Inferior parietal cortex (tissue), 1 donor: Measurements from ENCODE around the gene TRMT5.

Source experiments
- DNase-seq: peaks from one replicate; pipeline ENCODE4 v3.0.0-alpha.2; 2016; ENCODE audit errors: extremely low spot score

The TRMT5 gene

DNA sequence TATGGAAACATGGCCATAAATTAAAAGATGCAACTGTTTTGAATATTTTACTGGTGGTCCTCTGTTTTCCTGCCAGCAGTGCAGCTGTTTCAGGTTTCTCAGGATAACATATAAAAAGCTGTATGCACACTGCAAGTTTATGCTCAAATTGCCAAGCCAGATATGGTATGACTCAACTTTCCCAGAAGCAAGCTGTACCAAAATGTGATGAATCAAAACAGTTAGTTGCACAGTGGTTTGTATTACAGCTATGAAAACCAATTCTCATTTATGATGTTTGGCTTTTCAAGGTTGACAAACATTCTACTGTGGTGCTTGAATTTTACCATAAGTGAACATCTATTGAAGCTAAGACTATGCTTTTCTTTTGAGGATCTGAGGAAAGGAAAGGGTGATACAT, 15.5 kb downstream of the TRMT5 start:
- no peak for DNase-seq

DNA sequence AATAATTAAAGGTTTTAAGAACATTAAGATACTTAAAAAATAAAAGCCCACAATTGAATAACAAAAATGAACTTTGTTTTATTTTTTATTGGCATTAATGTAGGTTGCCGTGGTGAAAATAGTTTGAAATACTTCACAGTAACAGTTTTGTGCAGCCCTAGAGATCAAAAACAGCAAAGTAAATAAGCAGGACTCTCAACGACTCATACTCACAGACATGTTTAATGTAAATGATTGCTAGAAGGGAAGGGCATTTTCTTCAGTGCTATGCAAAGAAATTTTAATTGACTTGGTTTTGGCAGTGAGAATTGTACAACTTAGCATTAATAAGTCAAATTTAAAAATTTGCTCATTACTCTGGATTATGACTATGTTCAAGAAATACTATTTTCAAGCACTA, 16.0 kb downstream of the TRMT5 start:
- DNase-seq, result no peak

DNA sequence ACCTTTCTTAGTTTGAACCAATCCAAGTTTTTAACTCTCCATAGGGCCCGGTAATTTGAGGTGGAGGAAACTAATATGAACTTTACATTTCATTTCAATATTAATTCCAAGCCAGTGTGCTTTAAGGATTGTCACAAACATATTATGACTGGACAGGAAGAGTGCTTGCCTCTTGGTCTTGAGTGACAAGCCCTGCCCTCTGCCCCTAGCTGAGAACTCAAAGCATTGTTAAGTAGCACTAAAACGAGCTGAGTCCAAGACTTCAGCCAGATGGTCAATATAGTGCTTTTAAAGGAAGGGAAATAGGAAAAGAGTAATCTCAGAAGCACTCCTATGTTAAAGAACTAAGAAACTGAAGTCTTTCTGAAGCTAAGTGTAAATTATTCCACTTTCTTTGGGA, 17.1 kb downstream of the TRMT5 start:
- no peak for DNase-seq

DNA sequence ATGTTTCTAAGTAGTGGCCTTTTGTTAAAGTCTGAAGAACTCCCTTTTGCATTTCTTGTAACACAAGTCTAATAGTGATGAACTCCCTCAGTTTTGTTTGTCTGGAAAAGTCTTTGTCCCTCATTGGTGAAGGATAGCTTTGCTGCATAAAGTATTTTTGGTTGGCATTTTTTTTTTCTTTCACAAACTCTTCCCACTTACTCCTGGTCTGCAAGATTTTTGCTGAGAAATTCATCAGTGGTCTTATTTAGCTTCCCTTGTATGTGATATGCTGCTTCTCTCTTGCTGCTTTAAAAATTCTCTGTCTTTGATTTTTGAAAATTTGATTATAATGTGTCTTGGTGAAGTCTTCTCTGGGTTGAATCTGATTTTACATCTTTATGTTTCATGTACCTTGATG, 22.7 kb downstream of the TRMT5 start:
- no peak for DNase-seq

DNA sequence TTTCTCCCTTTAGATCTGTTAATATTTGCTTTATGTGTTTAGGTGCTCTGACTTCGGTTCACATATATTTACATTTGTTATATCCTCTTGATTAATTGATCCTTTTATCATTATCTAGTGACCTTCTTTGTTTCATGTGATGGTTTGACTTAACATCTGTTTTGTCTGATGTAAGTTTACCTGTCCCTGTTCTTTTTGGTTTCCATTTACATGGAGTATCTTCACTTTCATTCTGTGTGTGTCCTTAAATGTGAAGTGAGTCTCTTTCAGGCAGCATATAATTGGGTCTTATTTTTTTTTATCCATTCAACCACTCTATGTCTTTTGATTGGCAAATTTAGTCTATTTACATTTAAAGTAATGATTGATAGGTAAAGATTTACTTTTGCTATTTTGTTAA, 24.2 kb downstream of the TRMT5 start:
- DNase-seq, result no peak

DNA sequence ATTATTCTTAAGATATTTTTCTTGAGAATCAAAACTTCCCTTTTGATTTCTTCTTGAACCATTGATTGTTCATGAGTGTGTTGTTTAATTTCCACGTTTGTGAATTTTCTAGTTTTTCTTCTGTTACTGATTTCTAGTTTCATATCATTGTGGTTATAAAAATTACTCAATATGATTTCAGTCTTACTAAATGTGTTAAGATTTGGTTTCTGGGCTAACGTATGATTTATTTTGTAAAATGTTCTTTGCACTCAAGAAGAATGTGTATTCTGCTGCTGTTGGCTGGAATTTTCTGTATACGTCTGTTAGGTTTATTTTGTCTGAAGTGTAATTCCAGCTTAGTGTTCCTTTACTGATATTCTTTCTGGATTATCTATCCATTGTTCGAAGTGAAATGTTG, 24.7 kb downstream of the TRMT5 start:
- no peak for DNase-seq

DNA sequence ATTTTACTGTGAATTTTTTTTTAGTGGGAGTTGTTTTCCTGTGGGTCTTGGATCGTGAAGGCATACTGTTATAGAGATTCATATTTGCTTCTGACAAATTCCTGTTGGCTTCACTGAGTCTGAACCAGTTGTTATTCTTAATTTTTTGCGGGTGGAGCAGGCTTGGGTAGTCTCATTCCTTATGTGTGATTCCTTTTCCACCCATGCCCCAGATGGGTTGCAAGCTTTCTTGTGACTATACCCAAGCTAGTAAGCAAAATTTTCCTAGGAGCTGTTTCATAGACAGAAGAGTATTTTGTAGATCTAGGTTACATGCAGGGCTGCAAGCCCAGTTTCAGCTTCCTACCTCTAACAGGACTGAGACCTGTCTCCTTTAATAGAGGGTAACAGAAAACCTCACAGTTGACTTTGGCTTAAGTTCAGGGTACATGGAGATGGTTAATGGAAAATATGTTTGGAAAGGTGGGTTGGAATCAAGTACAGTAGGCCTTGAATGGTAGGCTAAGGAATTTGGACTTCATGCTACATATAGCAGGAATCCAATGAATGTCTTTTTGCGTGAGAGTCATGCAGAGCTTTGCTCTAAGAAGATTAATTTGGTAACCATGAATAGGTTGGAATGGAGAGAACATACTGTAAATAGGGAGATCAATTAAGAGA, 29.0 kb downstream of the TRMT5 start:
- no peak for DNase-seq

DNA sequence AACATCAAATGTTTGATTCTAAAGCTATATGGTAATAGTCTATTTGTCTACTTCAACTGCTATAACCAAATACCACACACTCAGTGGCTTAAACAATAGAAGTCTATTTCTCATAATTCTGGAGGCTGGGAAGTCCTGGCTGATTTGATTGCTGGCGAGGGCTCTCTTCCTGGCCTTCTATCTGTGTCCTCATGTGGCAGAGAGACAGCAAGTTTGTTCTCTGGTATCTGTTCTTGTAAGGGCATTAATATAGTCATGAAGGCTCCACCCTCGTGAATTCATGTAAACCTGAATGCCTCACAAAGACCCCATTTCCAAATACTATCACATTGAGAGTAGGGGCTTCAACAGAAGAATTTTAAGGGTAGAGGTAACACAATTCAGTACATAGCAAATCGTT, 34.1 kb downstream of the TRMT5 start:
- DNase-seq, result no peak

DNA sequence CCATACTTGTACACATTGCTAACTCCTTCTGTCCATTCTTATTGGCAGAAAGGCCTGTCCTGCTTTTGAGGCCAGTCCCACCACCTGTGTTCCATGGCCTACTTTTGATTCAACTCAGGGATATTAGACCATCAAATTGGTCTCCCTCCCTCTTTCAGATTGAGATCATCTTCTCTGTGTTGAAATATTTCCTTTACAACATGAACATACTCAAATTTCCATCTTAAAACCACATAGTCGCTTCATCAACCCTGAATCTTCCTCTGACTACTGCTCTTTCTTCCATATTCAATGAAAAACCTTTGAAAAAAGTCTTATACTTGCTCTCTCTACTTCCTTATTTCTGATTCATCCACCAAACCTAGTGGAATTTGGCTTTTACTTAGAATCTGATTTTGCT, 34.9 kb downstream of the TRMT5 start:
- DNase-seq, result no peak

DNA sequence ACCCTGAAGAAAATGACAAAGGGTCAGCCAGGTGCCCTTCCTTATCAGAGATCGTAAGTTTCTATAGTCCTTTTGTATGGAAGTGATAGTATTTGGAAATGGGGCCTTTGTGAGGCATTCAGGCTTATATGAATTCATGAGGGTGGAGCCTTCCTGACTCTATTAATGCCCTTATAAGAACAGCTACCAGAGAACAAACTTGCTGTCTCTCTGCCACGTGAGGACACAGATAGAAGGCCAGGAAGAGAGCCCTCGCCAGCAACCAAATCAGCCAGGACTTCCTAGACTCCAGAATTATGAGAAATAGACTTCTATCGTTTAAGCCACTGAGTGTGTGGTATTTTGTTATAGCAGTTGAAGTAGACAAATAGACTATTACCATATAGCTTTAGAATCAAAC, 36.7 kb downstream of the TRMT5 start:
- DNase-seq, result no peak

DNA sequence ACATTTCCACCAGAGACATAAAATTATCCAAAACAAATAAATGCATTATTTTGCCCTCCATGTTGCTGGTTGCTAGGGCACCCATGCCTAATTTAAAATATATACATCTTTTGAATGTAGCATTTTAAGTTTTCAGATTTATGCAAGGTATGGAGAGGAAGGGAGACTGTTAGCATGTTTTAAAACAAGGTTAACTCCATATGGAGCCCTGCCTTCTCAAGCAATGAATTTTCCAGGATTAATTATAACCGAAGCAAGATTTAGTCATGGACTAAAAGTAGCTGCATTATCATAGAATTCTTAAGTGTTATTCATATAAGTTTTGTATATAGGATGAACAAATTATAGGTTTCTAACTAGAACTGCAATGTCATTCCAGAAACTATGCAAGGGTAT, 37.2 kb downstream of the TRMT5 start:
- DNase-seq, result no peak

DNA sequence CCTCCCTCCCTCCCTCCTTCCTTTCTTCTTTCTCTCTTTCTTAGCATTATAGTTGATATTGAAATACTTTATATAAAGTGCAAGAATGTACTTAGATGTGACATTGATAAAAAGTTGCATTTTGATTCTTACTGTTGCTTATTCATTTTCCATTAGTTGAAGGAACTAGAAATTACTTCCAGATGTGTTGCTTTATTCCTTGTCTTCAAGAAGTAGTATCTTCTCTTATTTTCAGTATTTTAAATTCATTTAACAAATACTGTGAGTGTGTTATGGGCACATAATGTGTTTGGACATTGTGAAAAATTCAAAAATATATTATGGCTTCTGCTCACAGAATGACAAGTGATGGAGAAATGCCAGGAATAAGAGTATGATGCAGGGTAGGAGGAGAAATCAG, 45.6 kb downstream of the TRMT5 start:
- no peak for DNase-seq

DNA sequence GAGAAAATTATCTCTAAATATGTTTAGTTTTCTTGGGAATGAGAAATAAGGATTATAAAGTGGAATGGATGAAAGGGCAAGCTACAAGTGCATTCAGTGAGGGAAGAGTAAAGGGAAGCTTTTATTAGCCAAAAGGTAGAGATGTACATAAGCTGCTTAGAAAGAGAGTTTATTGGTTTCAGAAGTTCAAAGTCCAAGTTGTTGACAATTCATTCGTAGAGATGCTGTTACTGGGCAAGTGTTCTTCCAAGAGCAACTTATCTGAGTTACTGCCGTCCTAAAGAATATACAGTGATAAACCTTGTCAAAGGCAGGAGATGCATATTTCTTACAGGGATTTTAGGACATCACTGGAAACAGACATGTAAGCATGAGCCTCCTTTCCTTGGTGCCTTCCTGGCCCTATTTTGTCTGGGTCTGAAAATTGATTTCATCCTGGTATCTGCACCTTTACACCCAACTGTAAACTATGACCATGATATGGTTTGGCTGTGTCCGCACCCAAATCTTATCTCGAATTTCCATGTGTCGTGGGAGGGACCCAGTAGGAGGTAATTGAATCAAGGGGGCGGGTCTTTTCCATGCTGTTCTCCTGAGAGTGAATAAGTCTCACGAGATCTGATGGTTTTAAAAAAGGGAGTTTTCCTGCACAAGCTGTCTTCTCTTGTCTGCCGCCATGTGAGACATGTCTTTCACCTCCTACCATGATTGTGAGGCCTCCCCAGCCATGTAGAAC, 46.8 kb downstream of the TRMT5 start:
- DNase-seq, result no peak

DNA sequence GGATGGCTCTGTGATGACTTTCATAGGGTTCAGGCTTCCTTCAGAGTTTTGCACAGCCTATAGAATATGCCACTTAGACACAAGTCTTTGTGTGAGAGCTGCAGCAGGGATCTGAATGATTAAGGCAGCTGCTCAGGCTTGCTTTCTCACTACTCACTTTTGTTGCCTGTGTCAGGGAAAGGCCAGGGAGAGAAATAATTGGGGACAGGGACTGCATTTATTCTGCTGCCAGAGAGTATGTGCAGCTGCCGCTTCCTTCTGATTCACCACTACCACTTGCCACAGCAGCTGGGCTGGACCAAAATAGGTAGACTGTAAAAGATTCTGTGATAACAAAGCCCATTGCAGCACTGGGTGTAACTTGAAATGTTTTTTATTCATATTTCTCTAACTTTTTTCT, 49.7 kb downstream of the TRMT5 start:
- DNase-seq, result no peak

DNA sequence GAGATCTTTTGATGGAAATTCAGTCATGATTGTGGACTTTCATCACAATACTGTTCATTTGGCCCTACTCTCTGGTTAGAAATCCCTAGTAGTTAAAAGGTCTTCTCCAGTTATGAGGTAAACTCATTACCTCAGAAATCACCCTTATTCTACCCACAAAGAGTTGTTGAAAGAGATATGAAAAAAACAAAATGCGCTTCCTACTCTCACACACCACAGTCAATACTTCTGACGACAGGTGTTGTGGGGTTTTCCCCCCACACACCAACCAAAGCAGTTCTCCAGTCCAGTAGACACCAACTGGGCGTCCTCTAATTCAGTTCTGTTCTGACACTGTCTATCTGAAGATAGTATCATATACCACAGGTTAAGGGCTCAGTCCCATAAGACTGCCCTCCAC, 54.9 kb downstream of the TRMT5 start:
- no peak for DNase-seq

DNA sequence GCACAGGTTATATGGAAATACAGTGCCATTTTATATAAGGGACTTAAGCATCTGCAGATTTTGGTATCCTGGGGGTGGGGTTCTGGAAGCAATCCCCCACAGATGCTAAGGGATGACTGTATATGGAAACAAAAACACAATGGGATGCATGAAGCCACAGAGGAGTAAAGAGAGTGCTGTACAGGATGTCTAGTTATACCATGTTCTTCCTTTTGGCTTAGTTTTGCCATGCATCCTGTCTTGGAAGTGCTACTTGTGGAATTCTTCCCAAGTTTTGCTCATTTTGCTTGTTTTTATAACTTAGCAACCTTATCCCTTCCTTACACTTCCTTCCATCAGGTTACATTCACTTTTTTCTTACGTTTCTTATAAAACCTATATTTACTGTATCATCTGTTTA, 55.6 kb downstream of the TRMT5 start:
- no peak for DNase-seq

DNA sequence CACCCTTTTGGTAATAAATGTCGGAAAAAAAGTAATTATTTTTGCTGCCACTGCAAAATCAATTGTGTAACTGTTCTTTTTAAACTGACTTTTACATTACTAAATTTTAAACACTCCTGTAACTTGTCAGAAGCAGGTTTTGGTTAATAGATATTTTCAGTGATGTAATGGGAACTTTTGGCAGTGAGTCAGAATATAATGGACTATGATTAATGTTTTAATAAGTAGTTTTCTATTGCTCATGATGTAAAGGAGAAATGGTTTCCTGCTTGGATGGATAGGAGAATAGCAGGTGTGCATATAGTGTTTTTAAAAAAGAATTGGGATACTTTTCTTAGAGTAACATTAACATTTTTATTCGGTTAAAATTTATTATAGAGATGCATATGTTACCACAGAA, 58.8 kb downstream of the TRMT5 start:
- no peak for DNase-seq
